ENCODE results near the gene RNF225. TPM values are rescaled to one million over a fixed set of nuclear protein-coding genes. Genes with fewer than 3 reads are reported as not detected.
A peak's percentile ranks its signal among the peaks of the same experiment; 100 is the strongest.

The RNF225 gene
- total and polyA plus RNA-seq, 2 of the 13 experiments (the other 11 are each of a cell fraction or from before 2014, with no cell fraction given): not detected

DNA sequence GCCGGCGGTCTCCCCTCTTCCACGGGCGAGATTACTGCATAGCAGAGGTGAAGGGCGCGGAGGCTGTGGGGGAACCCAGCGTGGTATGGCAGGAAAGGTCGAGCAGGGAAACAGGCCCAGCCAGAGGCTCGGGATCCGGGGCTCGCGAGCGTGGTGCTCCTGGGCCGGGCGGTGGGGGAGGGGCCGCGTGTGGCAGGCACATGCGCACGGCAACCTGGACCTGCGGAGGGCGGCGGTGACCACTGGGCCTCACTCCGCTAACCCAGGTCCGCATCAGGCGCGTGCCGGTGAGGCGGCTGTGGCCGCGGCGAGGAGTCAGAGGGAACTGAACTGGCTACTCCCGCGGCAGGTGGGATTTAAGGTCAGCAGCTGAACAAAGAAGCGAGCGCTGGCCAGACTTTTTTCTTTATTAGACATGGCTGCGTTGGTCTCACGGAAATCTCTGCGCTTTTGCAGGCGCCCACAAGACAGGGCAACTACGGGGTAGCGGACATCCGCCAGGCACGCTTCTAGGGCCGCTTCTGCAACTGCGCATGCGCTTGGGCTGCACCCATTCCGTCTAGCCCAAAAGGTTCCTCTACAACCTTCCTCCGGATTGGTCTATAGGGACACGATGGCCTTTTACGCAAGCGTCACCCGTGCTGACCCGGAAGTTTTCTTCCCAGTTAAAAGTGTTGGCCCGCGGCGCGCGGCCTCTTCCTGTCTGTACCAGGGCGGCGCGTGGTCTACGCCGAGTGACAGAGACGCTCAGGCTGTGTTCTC is 8.7 kb upstream of the RNF225 start, which contains the start of gene RPS5 (continued):
- no peak; the same call in 1 of the 2 replicates for TF ChIP-seq ZNF292 (CRISPR knock-in tag; IDR thresholded peaks at IDR 0.05; ENCODE audit: borderline replicate concordance, low read depth)
- TF ChIP-seq ZNF761 (CRISPR knock-in tag; conservative IDR thresholded peaks at IDR 0.05): peak; percentile 86; the same call in 1 of the 2 replicates
- peak; percentile 68; the same call in 1 of the 2 replicates for TF ChIP-seq HOXA3 (CRISPR knock-in tag; IDR thresholded peaks at IDR 0.05)
- peak; percentile 79; the same call in 1 of the 2 replicates for TF ChIP-seq ZNF451 (CRISPR knock-in tag; IDR thresholded peaks at IDR 0.05)
- no peak; the same call in 1 of the 2 replicates for TF ChIP-seq NR1H2 (CRISPR knock-in tag; IDR thresholded peaks at IDR 0.05; ENCODE audit: borderline replicate concordance, low read depth)
- TF ChIP-seq, protein P1, sequence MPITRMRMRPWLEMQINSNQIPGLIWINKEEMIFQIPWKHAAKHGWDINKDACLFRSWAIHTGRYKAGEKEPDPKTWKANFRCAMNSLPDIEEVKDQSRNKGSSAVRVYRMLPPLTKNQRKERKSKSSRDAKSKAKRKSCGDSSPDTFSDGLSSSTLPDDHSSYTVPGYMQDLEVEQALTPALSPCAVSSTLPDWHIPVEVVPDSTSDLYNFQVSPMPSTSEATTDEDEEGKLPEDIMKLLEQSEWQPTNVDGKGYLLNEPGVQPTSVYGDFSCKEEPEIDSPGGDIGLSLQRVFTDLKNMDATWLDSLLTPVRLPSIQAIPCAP (CRISPR knock-in tag; IDR thresholded peaks at IDR 0.05; ENCODE audit: low read depth): peak; percentile 61; the same call in 1 of the 2 replicates
- no peak for TF ChIP-seq SYNCRIP (IDR thresholded peaks at IDR 0.05; ENCODE audit: insufficient read depth, low read depth, low read length)
- TF ChIP-seq, protein P2, sequence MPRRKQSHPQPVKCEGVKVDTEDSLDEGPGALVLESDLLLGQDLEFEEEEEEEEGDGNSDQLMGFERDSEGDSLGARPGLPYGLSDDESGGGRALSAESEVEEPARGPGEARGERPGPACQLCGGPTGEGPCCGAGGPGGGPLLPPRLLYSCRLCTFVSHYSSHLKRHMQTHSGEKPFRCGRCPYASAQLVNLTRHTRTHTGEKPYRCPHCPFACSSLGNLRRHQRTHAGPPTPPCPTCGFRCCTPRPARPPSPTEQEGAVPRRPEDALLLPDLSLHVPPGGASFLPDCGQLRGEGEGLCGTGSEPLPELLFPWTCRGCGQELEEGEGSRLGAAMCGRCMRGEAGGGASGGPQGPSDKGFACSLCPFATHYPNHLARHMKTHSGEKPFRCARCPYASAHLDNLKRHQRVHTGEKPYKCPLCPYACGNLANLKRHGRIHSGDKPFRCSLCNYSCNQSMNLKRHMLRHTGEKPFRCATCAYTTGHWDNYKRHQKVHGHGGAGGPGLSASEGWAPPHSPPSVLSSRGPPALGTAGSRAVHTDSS (CRISPR knock-in tag; conservative IDR thresholded peaks at IDR 0.05): 0 out of 2 replicates have a peak, but pooled peaks have one; percentile 13
- TF ChIP-seq GTF2F1 (IDR thresholded peaks at IDR 0.05; ENCODE audit: low read length): peak; percentile 84; the same call in 1 of the 2 replicates
- no peak for TF ChIP-seq PRPF4 (IDR thresholded peaks at IDR 0.05; ENCODE audit: low read depth, low read length, poor library complexity, severe bottlenecking)
- peak; percentile 75; the same call in 1 of the 2 replicates for TF ChIP-seq ZNF790 (CRISPR knock-in tag; IDR thresholded peaks at IDR 0.05; ENCODE audit: borderline replicate concordance)
- peak; percentile 5; the same call in 1 of the 2 replicates for TF ChIP-seq TSC22D2 (CRISPR knock-in tag; IDR thresholded peaks at IDR 0.05; ENCODE audit: borderline replicate concordance)
- peak; percentile 79 for TF ChIP-seq ZNF768 (CRISPR knock-in tag; IDR thresholded peaks at IDR 0.05)
- TF ChIP-seq, protein P3, sequence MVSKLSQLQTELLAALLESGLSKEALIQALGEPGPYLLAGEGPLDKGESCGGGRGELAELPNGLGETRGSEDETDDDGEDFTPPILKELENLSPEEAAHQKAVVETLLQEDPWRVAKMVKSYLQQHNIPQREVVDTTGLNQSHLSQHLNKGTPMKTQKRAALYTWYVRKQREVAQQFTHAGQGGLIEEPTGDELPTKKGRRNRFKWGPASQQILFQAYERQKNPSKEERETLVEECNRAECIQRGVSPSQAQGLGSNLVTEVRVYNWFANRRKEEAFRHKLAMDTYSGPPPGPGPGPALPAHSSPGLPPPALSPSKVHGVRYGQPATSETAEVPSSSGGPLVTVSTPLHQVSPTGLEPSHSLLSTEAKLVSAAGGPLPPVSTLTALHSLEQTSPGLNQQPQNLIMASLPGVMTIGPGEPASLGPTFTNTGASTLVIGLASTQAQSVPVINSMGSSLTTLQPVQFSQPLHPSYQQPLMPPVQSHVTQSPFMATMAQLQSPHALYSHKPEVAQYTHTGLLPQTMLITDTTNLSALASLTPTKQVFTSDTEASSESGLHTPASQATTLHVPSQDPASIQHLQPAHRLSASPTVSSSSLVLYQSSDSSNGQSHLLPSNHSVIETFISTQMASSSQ (IDR thresholded peaks at IDR 0.05; ENCODE audit: low read depth): 0 out of 2 replicates have a peak, but pooled peaks have one; percentile 47
- TF ChIP-seq, protein P3 (CRISPR knock-in tag; IDR thresholded peaks at IDR 0.05; ENCODE audit: borderline replicate concordance): peak; percentile 42
- 0 out of 2 replicates have a peak, but pooled peaks have one; percentile 62 for TF ChIP-seq SNAPC5 (CRISPR knock-in tag; IDR thresholded peaks at IDR 0.05; ENCODE audit: borderline replicate concordance)
- TF ChIP-seq IRF2 (CRISPR knock-in tag; IDR thresholded peaks at IDR 0.05): peak; percentile 87
- TF ChIP-seq PAWR (CRISPR knock-in tag; IDR thresholded peaks at IDR 0.05; ENCODE audit: borderline replicate concordance): no peak
- no peak for TF ChIP-seq ZNF337 (CRISPR knock-in tag; IDR thresholded peaks at IDR 0.05; ENCODE audit: borderline replicate concordance, low read depth)
- TF ChIP-seq NCOA1 (CRISPR knock-in tag; IDR thresholded peaks at IDR 0.05): no peak
- peak; percentile 13; the same call in 1 of the 2 replicates for TF ChIP-seq ARID2 (CRISPR knock-in tag; IDR thresholded peaks at IDR 0.05; ENCODE audit: borderline replicate concordance)
- peak; percentile 95 for TF ChIP-seq YEATS2 (CRISPR knock-in tag; IDR thresholded peaks at IDR 0.05; ENCODE audit: borderline replicate concordance)
- TF ChIP-seq ELF1 (CRISPR knock-in tag; IDR thresholded peaks at IDR 0.05): peak; percentile 94
